H1 (cell line): ENCODE measurements around the gene ELOVL2. TPM values are rescaled to one million over a fixed set of nuclear protein-coding genes. Genes with fewer than 3 reads are reported as not detected.

ENCODE experiments used
- CTCF ChIA-PET: fragments of 300-600 bp; sonication (Branson Sonifier 250); formaldehyde crosslinking; loops from one replicate; lab custom pipeline; 2021; ENCODE audit not compliant: partially characterized antibody; lab: Charles Lee
- POLR2A ChIA-PET: fragments of 300-600 bp; sonication (Branson Sonifier 250); formaldehyde crosslinking; loops from one replicate; lab custom pipeline; 2021; ENCODE audit warnings: inconsistent platforms; ENCODE audit not compliant: partially characterized antibody; lab: Charles Lee
- DNase-seq, 2 experiments: peaks; one replicate each; pipeline versions ENCODE4 v3.0.0 to v3.0.0-alpha.2; 2010 to 2022; ENCODE audit warnings: low spot score in 2 of 2, low read depth in 1 of 2, mixed read lengths in 1 of 2
- FAIRE-seq: peaks from 2 replicates; lab custom pipeline; 2011; peaks lifted over from hg19 to GRCh38; lab: Jason Lieb, UNC
- H2AFZ ChIP-seq: 2 replicates; pipeline ENCODE4 v1.8.1; 2012; ENCODE audit warnings: low read length, inconsistent platforms
- H2AK5ac ChIP-seq: 2 replicates; pipeline ENCODE4 v1.6.1; 2013; ENCODE audit warnings: low read depth, low read length
- H2BK120ac ChIP-seq: replicated peaks from 2 replicates; pipeline ENCODE3; 2013; ENCODE audit warnings: low read depth, low read length, inconsistent platforms
- H2BK12ac ChIP-seq: 2 replicates; pipeline ENCODE4 v1.6.1; 2013; ENCODE audit warnings: low read depth, low read length
- H2BK15ac ChIP-seq: 2 replicates; pipeline ENCODE4 v1.6.1; 2013; ENCODE audit warnings: low read length
- H2BK20ac ChIP-seq: 2 replicates; pipeline ENCODE4 v1.6.1; 2013; ENCODE audit warnings: low read length
- H2BK5ac ChIP-seq: 2 replicates; pipeline ENCODE4 v1.6.1; 2013; ENCODE audit warnings: low read depth, low read length
- H3K14ac ChIP-seq: 2 replicates; pipeline ENCODE4 v1.6.1; 2013; ENCODE audit warnings: inconsistent platforms; ENCODE audit not compliant: insufficient read length
- H3K18ac ChIP-seq: 2 replicates; pipeline ENCODE4 v1.6.1; 2013; ENCODE audit warnings: low read length; ENCODE audit errors: extremely low read depth
- H3K23ac ChIP-seq: 2 replicates; pipeline ENCODE4 v1.6.1; 2013; ENCODE audit warnings: inconsistent platforms; ENCODE audit not compliant: insufficient read length
- H3K23me2 ChIP-seq: 2 replicates; pipeline ENCODE4 v1.6.1; 2013; ENCODE audit warnings: low read depth, low read length
- H3K27ac ChIP-seq: 2 replicates; pipeline ENCODE4 v1.6.1; 2011; ENCODE audit warnings: low read depth, low read length, inconsistent platforms
- H3K27me3 ChIP-seq, 4 experiments: replicated peaks in 1 of 4; 1 replicate in 1 of 4; 2 replicates in 3 of 4; pipeline versions ENCODE4 v1.6.1 to v1.8.1; 2011 to 2013; ENCODE audit warnings: low read length in 3 of 4, mild to moderate bottlenecking in 3 of 4, inconsistent platforms in 2 of 4, mixed read lengths in 2 of 4, moderate library complexity in 1 of 4; ENCODE audit not compliant: control insufficient read depth in 3 of 4, insufficient read depth in 3 of 4; ENCODE audit errors: extremely low read depth in 1 of 4
- H3K36me3 ChIP-seq, 4 experiments: 2 replicates each; pipeline versions ENCODE4 v1.6.1 to v1.8.1; 2011 to 2013; ENCODE audit warnings: mild to moderate bottlenecking in 4 of 4, low read length in 3 of 4, moderate library complexity in 2 of 4, control low read depth in 1 of 4, inconsistent platforms in 1 of 4; ENCODE audit not compliant: insufficient read depth in 4 of 4, control insufficient read depth in 2 of 4
- H3K4ac ChIP-seq: replicated peaks from 2 replicates; pipeline ENCODE3; 2013; ENCODE audit warnings: low read length, low read depth, mixed read lengths, inconsistent platforms; ENCODE audit not compliant: insufficient read length
- H3K4me1 ChIP-seq, 4 experiments: replicated peaks in 1 of 4; 1 replicate in 1 of 4; 2 replicates in 3 of 4; pipeline versions ENCODE4 v1.6.1 to v1.8.1; 2011 to 2013; ENCODE audit warnings: low read length in 3 of 4, inconsistent platforms in 2 of 4, mixed read lengths in 1 of 4; ENCODE audit not compliant: insufficient read depth in 4 of 4, control insufficient read depth in 3 of 4
- H3K4me2 ChIP-seq, 2 experiments: 2 replicates each; pipeline versions ENCODE4 v1.6.1 to v1.8.1; 2011 to 2013; ENCODE audit warnings: low read depth in 2 of 2, low read length in 2 of 2, control low read depth in 1 of 2, inconsistent platforms in 1 of 2, mild to moderate bottlenecking in 1 of 2; ENCODE audit not compliant: insufficient read depth in 1 of 2
- H3K4me3 ChIP-seq, 4 experiments: fragments of 200-600, 300-600 bp in 1 of 4; sonication (generic), shearing (Covaris generic), sonication (Bioruptor Twin) in 1 of 4; 2 replicates each; pipeline versions ENCODE4 v1.5.1 to v1.8.1; 2011 to 2016; ENCODE audit warnings: low read length in 4 of 4, low read depth in 3 of 4, control low read depth in 2 of 4, inconsistent platforms in 2 of 4, mild to moderate bottlenecking in 2 of 4, mixed read lengths in 1 of 4, moderate library complexity in 1 of 4; ENCODE audit not compliant: insufficient read depth in 2 of 4; ENCODE audit errors: extremely low read depth in 1 of 4
- H3K56ac ChIP-seq: replicated peaks from 2 replicates; pipeline ENCODE3; 2013; ENCODE audit warnings: low read depth, mild to moderate bottlenecking, mixed read lengths, low read length, inconsistent platforms; ENCODE audit not compliant: insufficient read length
- H3K79me1 ChIP-seq: 2 replicates; pipeline ENCODE4 v1.6.1; 2013; ENCODE audit warnings: low read depth, low read length, control low read depth
- H3K79me2 ChIP-seq, 2 experiments: 2 replicates each; pipeline versions ENCODE4 v1.6.1 to v1.8.1; 2012 to 2013; ENCODE audit warnings: low read length in 2 of 2, mild to moderate bottlenecking in 2 of 2, inconsistent platforms in 1 of 2; ENCODE audit not compliant: insufficient read depth in 2 of 2, control insufficient read depth in 1 of 2
- H3K9ac ChIP-seq, 4 experiments: replicated peaks in 1 of 4; 1 replicate in 1 of 4; 2 replicates in 3 of 4; pipeline versions ENCODE4 v1.6.1 to v1.8.1; 2011 to 2013; ENCODE audit warnings: low read depth in 3 of 4, low read length in 3 of 4, control low read depth in 2 of 4, mild to moderate bottlenecking in 2 of 4, moderate library complexity in 2 of 4, inconsistent platforms in 1 of 4; ENCODE audit errors: extremely low read depth in 1 of 4
- H3K9me3 ChIP-seq, 2 experiments: 2 replicates each; pipeline versions ENCODE4 v1.6.1 to v1.8.1; 2012 to 2013; ENCODE audit warnings: mild to moderate bottlenecking in 2 of 2, moderate library complexity in 2 of 2, control low read depth in 1 of 2, inconsistent platforms in 1 of 2, low read depth in 1 of 2, low read length in 1 of 2, mixed read lengths in 1 of 2; ENCODE audit not compliant: insufficient read depth in 2 of 2
- H4K20me1 ChIP-seq, 2 experiments: replicated peaks in 1 of 2; 2 replicates each; pipeline versions ENCODE3 to v1.8.1; 2011 to 2013; ENCODE audit warnings: inconsistent platforms in 2 of 2, low read length in 2 of 2, mild to moderate bottlenecking in 1 of 2; ENCODE audit not compliant: insufficient read depth in 2 of 2, control insufficient read depth in 1 of 2
- H4K5ac ChIP-seq: 2 replicates; pipeline ENCODE4 v1.6.1; 2013; ENCODE audit warnings: low read length, low read depth, mixed read lengths, inconsistent platforms; ENCODE audit not compliant: insufficient read length
- H4K8ac ChIP-seq: 2 replicates; pipeline ENCODE4 v1.8.0; 2013; ENCODE audit warnings: mild to moderate bottlenecking, moderate library complexity, low read length, inconsistent platforms; ENCODE audit not compliant: insufficient read depth; ENCODE audit errors: extremely low read depth
- H4K91ac ChIP-seq: replicated peaks from 2 replicates; pipeline ENCODE3; 2013; ENCODE audit warnings: low read length, mixed read lengths, inconsistent platforms; ENCODE audit not compliant: insufficient read length
- ASH2L ChIP-seq: fragments of 200-600, 300-600 bp; sonication (generic); IDR thresholded peaks from one replicate; pipeline ENCODE4 v1.7.1; 2017; ENCODE audit warnings: low read length
- CEBPB ChIP-seq: IDR thresholded peaks from 2 replicates; pipeline ENCODE4 v1.6.1; 2012; ENCODE audit warnings: low read depth, low read length
- CHD2 ChIP-seq: IDR thresholded peaks from 2 replicates; pipeline ENCODE4 v1.6.1; 2012; ENCODE audit warnings: low read length, improper control_type of control experiment
- GTF2F1 ChIP-seq: IDR thresholded peaks from 2 replicates; pipeline ENCODE4 v1.6.1; 2012; ENCODE audit warnings: low read depth, low read length, improper control_type of control experiment, borderline replicate concordance
- PHF8 ChIP-seq: fragments of 200-600 bp; sonication (generic); conservative IDR thresholded peaks from 2 replicates; pipeline ENCODE4 v1.7.1; 2012; ENCODE audit warnings: low read depth, mild to moderate bottlenecking, inconsistent platforms, low read length, moderate library complexity
- POU5F1 ChIP-seq: IDR thresholded peaks from 2 replicates; pipeline ENCODE4 v1.6.1; 2011; ENCODE audit warnings: low read depth, mild to moderate bottlenecking, low read length, moderate library complexity
- RAD21 ChIP-seq, 2 experiments: IDR thresholded peaks in 1 of 2; conservative IDR thresholded peaks in 1 of 2; 2 replicates each; pipeline ENCODE4 v1.6.1; 2011; ENCODE audit warnings: low read depth in 2 of 2, low read length in 2 of 2, improper control_type of control experiment in 1 of 2, inconsistent platforms in 1 of 2, mild to moderate bottlenecking in 1 of 2, moderate library complexity in 1 of 2
- TBP ChIP-seq: IDR thresholded peaks from 2 replicates; pipeline ENCODE4 v1.6.1; 2011; ENCODE audit warnings: low read depth, low read length, improper control_type of control experiment
- WGBS, 2 experiments: shearing (Covaris generic) in 1 of 2; methylation state at CpG; one replicate each; pipeline versions ENCODE4 v1.1.6 to v1.1.7; 2013 to 2015; ENCODE audit warnings: low lambda C conversion rate in 2 of 2, mixed read lengths in 2 of 2, inconsistent platforms in 1 of 2, low coverage in 1 of 2, missing lambda C conversion rate in 1 of 2; ENCODE audit not compliant: insufficient replicate concordance in 2 of 2, insufficient coverage in 1 of 2, insufficient read length in 1 of 2; ENCODE audit errors: extremely low coverage in 1 of 2, missing lambda C conversion rate in 1 of 2; 5-methylcytosine and 5-hydroxymethylcytosine counted together
- polyA plus RNA-seq, 7 experiments: library from polyadenylated mRNA; depleted of rRNA in 3 of 7; stranded (reverse) in 5 of 7; unstranded in 2 of 7; fragments of >200 nt in 5 of 7; fragments of 200-250 nt in 2 of 7; gene quantifications; 1 replicate in 5 of 7; 2 replicates in 1 of 7; 4 replicates in 1 of 7; pipeline versions ENCODE4 v1.2.1 to v1.2.3, GENCODE V29; 2011 to 2013; ENCODE audit warnings: missing spikeins in 2 of 7, mixed read lengths in 2 of 7
- total RNA-seq: library from RNA; stranded (reverse); fragmentation: NEBNext Ultra II Directional; extraction: Animal tissue kit (Norgen Biotek cat#: 25700); gene quantifications from 2 replicates; pipeline ENCODE4 v1.2.1, GENCODE V29; 2021

The ELOVL2 gene
- total and polyA plus RNA-seq, 2 of the 8 experiments (the other 6 are each of a cell fraction or from before 2014, with no cell fraction given), result 0.42 to 0.89 TPM

GRCh38 chr6:10961837-10962236 is 82.3 kb downstream of the ELOVL2 start:
- Histone ChIP-seq H3K4me3 (no peak overlapping the region), H3K9ac (no peak overlapping the region), H3K9me3 (no peaks in the 10 kb centered on the region), H3K23me2 (no peaks in the 10 kb centered on the region), H3K14ac (no peak overlapping the region), H3K36me3 (no peaks in the 10 kb centered on the region), H4K91ac (no peak overlapping the region), H4K5ac (no peak overlapping the region), H2BK5ac (no peak overlapping the region), H2AFZ (no peak overlapping the region), H4K20me1 (peaks cover 0 to 3% of the 10 kb centered on the region in 2 experiments), H3K79me2 (no peaks in the 10 kb centered on the region), H2BK20ac (no peak overlapping the region), H3K4ac (no peak overlapping the region), H3K4me1 (peaks cover 0 to 4% (median 0%) of the 10 kb centered on the region in 4 experiments; a peak in 1 of 7 replicates), H2AK5ac (no peak overlapping the region), H3K23ac (no peak overlapping the region), H2BK15ac (no peak overlapping the region), H2BK120ac (no peak overlapping the region), H3K79me1 (no peaks in the 10 kb centered on the region), H4K8ac (no peak overlapping the region), H3K27ac (no peak overlapping the region), H3K27me3 (peaks cover 21 to 59% (median 43%) of the 10 kb centered on the region in 4 experiments; a peak in 6 of 7 replicates), H2BK12ac (no peak overlapping the region), H3K56ac (no peak overlapping the region), H3K18ac (no peak overlapping the region), H3K4me2 (no peak overlapping the region)
- POLR2A ChIA-PET, result interaction anchor here (0.9 kb wide), 1 partner anchor 64 kb away, joined by 4 read pairs; no protein-coding TSS in a partner anchor
- WGBS, 2 experiments, result 70% methylated on average over 3 of the region's 3 CpGs; no CpG with 5 or more reads in 1 of the 2 experiments
- TF ChIP-seq PHF8 (no peak), GTF2F1 (no peak), TBP (no peak), ASH2L (no peak), RAD21 (IDR thresholded peaks at IDR 0.05 in 1 of 2, conservative IDR thresholded peaks at IDR 0.05 in 1 of 2; ENCODE audit: low read depth in 2 of 2, low read length in 2 of 2) (0 out of 4 replicates have a peak, but pooled peaks have one; percentile 5 to 11), CHD2 (no peak), POU5F1 (no peak), CEBPB (no peak)
- DNase-seq (no peak), FAIRE-seq (no peak)
- CTCF ChIA-PET, result interaction anchor here (1.0 to 1.5 kb wide), 10 partner anchors 9 to 129 kb away, joined by 3 to 6 read pairs (median 4); no protein-coding TSS in a partner anchor
